Neuron (in vitro differentiated cells): ENCODE measurements around the gene SLC9C2.
A peak's percentile ranks its signal among the peaks of the same experiment; 100 is the strongest.
"Not testable (repeated sequence)": the region's sequence is repeated elsewhere in the genome, so short reads cannot be mapped to it uniquely, and the experiment has no call there.

ENCODE experiments used
- H2AFZ ChIP-seq: one replicate; pipeline ENCODE4 v1.6.1; 2013; ENCODE audit warnings: low read depth, mild to moderate bottlenecking, inconsistent platforms, low read length, moderate library complexity
- H3K27me3 ChIP-seq: one replicate; pipeline ENCODE4 v1.6.1; 2013; ENCODE audit warnings: low read length; ENCODE audit not compliant: insufficient read depth
- H3K36me3 ChIP-seq: one replicate; pipeline ENCODE4 v1.6.1; 2013; ENCODE audit warnings: low read length; ENCODE audit not compliant: insufficient read depth
- H3K4me1 ChIP-seq: one replicate; pipeline ENCODE4 v1.6.1; 2013; ENCODE audit warnings: low read length; ENCODE audit not compliant: insufficient read depth
- H3K4me3 ChIP-seq: 2 replicates; pipeline ENCODE4 v1.5.1; 2013; ENCODE audit warnings: mild to moderate bottlenecking, low read length, moderate library complexity
- H3K9me3 ChIP-seq: one replicate; pipeline ENCODE4 v1.6.1; 2013; ENCODE audit warnings: low read length

SLC9C2 gene

DNA sequence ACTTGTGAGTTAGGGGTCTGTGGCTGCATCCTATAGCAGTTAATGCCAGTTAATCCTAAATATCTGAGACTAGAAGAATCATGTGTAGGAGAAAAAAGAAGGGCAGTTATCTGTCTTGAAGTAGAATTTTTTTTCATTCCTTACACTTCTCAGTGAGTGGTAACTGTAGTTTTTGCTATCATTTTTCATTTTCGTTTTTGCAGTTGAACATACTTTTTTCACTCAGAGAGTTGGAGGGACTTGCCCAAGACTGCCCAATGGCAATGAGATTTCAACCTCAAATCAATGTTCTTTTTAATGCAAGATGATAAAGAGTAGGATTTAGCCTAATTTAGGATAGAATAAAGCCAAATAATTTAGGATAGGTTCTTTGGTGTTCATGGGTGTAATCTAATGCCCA, 120.2 kb downstream of the SLC9C2 start:
- Histone ChIP-seq H3K27me3 (no peaks in the 10 kb centered on the region), H3K36me3 (peaks cover 80% of the 10 kb centered on the region), H3K4me3 (no peak overlapping the region), H3K4me1 (peaks cover 16% of the 10 kb centered on the region), H2AFZ (no peak overlapping the region), H3K9me3 (no peaks in the 10 kb centered on the region)

GRCh38 chr1:173481195-173481772, 121.6 kb downstream of the SLC9C2 start:
- H3K4me3 ChIP-seq: no peak overlapping the region
- no peaks in the 10 kb centered on the region for H3K27me3 ChIP-seq
- H3K36me3 ChIP-seq: peaks cover 66% of the 10 kb centered on the region
- peaks cover 16% of the 10 kb centered on the region for H3K4me1 ChIP-seq
- H3K9me3 ChIP-seq: no peaks in the 10 kb centered on the region
- no peak overlapping the region for H2AFZ ChIP-seq

DNA sequence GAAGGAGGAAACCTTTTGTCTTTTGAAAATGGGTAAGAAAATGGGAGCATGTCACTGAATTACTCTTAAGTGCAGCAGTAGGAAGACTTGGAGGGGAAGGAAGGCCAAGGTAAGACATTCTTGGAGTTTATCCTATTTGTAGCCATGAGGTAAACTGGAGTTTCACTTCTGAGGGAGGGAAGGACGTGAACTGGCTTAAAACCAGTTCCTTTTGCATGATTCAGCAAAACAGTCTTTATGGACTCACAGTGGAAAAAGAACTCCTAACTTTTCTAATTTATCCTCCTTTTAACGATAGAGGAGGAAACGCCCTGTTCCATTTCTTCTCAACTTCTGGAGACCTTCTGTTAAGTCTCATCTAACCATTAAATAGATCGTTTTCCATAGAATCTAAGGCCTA, 123.2 kb downstream of the SLC9C2 start:
- no peak overlapping the region for H2AFZ ChIP-seq
- H3K4me3 ChIP-seq: peak overlapping the region; percentile 73
- H3K36me3 ChIP-seq: peaks cover 49% of the 10 kb centered on the region
- H3K9me3 ChIP-seq: no peaks in the 10 kb centered on the region
- peaks cover 23% of the 10 kb centered on the region for H3K4me1 ChIP-seq
- no peaks in the 10 kb centered on the region for H3K27me3 ChIP-seq

- H3K9me3 ChIP-seq: no peaks in the 10 kb centered on the region
- H3K27me3 ChIP-seq: no peaks in the 10 kb centered on the region
- H3K36me3 ChIP-seq: peaks cover 36% of the 10 kb centered on the region
- peaks cover 23% of the 10 kb centered on the region for H3K4me1 ChIP-seq
- H2AFZ ChIP-seq: no peak overlapping the region
- peak overlapping the region; percentile 73 for H3K4me3 ChIP-seq
Observed at GRCh38 chr1:173478094-173478674, 124.7 kb downstream of the SLC9C2 start.

GRCh38 chr1:173477286-173478093, 125.4 kb downstream of the SLC9C2 start, which contains the start of gene PRDX6:
PRDX6 (plus strand) TSS chr1:173477335; CDS start chr1:173477398, 63 bp downstream.
- H3K36me3 ChIP-seq: peaks cover 29% of the 10 kb centered on the region
- no peaks in the 10 kb centered on the region for H3K9me3 ChIP-seq
- H3K27me3 ChIP-seq: no peaks in the 10 kb centered on the region
- H3K4me1 ChIP-seq: peaks cover 23% of the 10 kb centered on the region
- H2AFZ ChIP-seq: peak within 1 kb of the TSS; percentile 85
- peak within 1 kb of the TSS; percentile 73 for H3K4me3 ChIP-seq

DNA sequence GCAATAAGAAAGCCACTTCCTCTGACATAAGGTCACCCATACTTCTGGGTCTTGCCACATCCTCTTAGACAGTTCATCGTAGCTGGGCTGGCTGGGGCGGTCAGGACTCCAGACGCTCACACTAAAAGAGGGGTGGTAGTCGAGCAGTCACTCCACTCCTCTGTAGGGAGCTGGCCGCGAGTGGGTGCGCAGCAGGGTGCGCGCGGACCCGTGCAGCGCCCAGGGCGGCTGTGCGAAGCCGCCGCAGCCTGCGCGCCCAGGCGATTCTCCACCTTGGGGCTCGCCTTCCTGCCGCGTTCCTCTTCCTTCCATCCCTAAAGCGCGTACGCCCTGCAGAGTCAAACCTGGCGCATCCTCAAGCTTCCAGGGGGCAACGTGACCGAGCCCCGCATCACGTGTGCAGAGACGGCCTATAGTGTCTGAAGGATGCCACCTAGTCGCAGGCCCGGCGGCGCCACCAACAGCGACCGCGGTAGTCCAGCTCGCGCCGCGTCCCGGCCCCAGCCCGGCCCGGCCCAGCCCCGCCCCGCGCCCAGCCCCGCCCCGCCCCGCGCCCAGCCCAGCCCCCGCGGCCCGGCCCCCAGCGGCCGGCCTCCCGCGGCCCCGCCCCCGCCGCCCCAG, 126.1 kb downstream of the SLC9C2 start:
- no peaks in the 10 kb centered on the region for H3K27me3 ChIP-seq
- peaks cover 23% of the 10 kb centered on the region for H3K4me1 ChIP-seq
- H3K4me3 ChIP-seq: peak overlapping the region; percentile 73
- H2AFZ ChIP-seq: peak overlapping the region; percentile 85
- no peaks in the 10 kb centered on the region for H3K9me3 ChIP-seq
- peaks cover 22% of the 10 kb centered on the region for H3K36me3 ChIP-seq

DNA sequence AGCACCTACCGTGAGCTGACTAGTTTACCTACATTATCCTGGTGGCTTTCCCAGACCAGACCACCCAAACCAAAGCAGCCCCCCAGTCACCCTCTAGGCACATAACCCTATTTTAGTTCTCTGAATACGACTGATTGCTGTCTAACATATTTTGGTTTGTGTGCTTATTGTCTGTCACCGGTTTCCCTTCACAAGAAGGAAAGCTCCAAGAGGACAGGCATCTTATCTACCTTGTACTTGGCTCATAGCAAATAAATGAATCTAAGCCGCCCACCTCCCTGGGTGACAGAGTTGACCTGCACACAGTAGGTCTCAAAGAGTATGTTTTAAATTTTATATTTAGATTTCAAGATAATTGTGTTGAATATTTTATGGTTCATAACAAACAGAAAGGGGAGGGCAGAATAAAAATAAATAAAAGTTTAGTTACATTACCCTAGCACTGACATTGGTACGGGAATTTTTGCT, 126.6 kb downstream of the SLC9C2 start:
- Histone ChIP-seq H3K4me3 (peak overlapping the region; percentile 61), H3K4me1 (peaks cover 23% of the 10 kb centered on the region), H3K36me3 (peaks cover 16% of the 10 kb centered on the region), H2AFZ (peak overlapping the region; percentile 85), H3K9me3 (no peaks in the 10 kb centered on the region), H3K27me3 (no peaks in the 10 kb centered on the region)

GRCh38 chr1:173475564-173476196, 127.2 kb downstream of the SLC9C2 start:
- Histone ChIP-seq H3K27me3 (no peaks in the 10 kb centered on the region), H3K9me3 (no peaks in the 10 kb centered on the region), H3K4me1 (peaks cover 23% of the 10 kb centered on the region), H2AFZ (no peak overlapping the region), H3K36me3 (peaks cover 11% of the 10 kb centered on the region), H3K4me3 (peak overlapping the region; percentile 61)

DNA sequence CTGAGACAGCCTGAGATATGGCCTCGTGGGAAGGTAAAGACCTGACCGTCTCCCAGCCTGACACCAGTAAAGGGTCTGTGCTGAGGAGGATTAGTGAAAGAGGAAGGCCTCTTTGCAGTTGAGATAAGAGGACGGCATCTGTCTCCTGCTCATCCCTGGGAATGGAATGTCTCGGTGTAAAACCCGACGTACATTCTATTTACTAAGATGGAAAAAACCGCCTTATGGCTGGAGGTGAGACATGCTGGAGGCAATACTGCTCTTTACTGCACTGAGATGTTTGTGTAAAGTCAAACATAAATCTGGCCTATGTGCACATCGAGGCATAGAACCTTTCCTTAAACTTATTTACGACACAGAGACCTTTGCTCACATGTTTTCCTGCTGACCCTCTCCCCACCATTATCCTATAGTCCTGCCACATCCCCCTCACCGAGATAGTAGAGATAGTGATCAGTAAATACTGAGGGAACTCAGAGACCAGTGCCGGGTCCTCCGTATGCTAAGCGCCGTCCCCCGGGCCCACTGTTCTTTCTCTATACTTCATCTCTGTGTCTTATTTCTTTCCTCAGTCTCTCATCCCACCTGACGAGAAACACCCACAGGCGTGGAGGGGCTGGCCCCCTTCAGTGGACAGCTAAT, 128.0 kb downstream of the SLC9C2 start:
- H3K4me3 ChIP-seq, H2AFZ ChIP-seq, H3K9me3 ChIP-seq, H3K27me3 ChIP-seq, H3K36me3 ChIP-seq: not testable (repeated sequence)
- peaks cover 23% of the 10 kb centered on the region for H3K4me1 ChIP-seq

DNA sequence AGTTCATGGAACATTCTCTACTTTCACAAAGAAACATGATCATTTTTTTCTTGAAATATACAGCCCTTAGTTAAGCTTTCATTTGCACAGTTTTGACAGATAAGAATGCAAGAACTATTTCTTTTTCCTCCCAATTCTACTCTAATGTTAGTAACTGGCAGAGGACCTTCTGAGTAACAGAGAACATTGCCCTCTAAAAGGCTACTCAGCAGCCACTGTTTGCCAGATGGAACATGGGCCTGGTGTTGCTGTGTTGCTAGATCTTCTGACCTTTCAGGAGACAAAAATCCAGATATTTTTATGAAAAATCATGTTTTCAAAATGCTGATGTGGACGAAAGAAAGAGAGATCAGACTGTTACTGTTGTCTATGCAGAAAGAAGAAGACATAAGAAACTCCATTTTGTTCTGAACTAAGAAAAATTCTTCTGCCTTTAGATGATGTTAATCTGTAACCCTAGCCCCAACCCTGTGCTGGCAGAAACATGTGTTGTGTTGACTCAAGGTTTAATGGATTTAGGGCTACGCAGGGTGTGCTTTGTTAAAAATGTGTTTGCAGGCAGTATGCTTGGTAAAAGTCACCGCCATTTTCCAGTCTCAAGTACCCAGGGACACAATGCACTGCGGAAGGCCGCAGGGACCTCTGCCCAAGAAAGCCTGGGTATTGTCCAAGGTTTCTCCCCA, 128.6 kb downstream of the SLC9C2 start:
- H3K27me3 ChIP-seq: no peaks in the 10 kb centered on the region
- H3K36me3 ChIP-seq: peaks cover under 1% of the 10 kb centered on the region
- H3K4me3 ChIP-seq: no peak overlapping the region
- peaks cover 2% of the 10 kb centered on the region for H3K9me3 ChIP-seq
- peaks cover 18% of the 10 kb centered on the region for H3K4me1 ChIP-seq
- H2AFZ ChIP-seq: no peak overlapping the region

DNA sequence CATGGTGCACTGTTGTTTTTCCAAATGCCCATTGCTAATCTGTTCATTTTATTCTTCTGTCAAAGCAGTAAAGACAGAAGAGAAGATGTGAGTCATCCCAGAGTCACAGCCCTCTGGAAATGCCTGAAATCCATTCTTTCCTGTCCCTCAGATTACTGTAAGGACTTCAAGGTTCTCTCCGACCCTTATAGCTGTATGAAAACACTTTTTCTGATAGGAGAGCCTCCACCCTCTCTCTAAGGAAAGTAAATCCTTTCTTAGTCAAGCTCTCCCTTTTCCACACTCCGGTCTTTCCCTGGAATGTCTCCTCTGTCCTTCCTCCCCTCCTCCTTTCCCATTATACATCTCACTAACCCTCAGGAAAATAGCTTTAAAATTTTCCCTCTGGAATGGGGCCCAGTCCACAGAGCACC, 129.3 kb downstream of the SLC9C2 start:
- H3K27me3 ChIP-seq: no peaks in the 10 kb centered on the region
- no peak overlapping the region for H2AFZ ChIP-seq
- H3K36me3 ChIP-seq: no peaks in the 10 kb centered on the region
- H3K4me1 ChIP-seq: peaks cover 11% of the 10 kb centered on the region
- H3K4me3 ChIP-seq: no peak overlapping the region
- H3K9me3 ChIP-seq: peaks cover 2% of the 10 kb centered on the region

- Histone ChIP-seq H3K36me3 (no peaks in the 10 kb centered on the region), H2AFZ (no peak overlapping the region), H3K27me3 (no peaks in the 10 kb centered on the region), H3K9me3 (peaks cover 2% of the 10 kb centered on the region), H3K4me1 (peaks cover under 1% of the 10 kb centered on the region), H3K4me3 (no peak overlapping the region)
Observed at GRCh38 chr1:173470608-173471007, 132.3 kb downstream of the SLC9C2 start.
